MCF 10A (cell line): ENCODE measurements around the gene WAC. TPM values are rescaled to one million over a fixed set of nuclear protein-coding genes. Genes with fewer than 3 reads are reported as not detected.

Experiments
- BruUV-seq: library from RNA; stranded (reverse); fragments of 400-500 nt; replicated peaks from 2 replicates; lab custom pipeline; 2021; lab: Mats Ljungman, UMichigan
- CTCF ChIA-PET: fragments of 300-600 bp; sonication (Branson Sonifier 250); formaldehyde crosslinking; extraction: SDS; loops from one replicate; lab custom pipeline; 2021; ENCODE audit warnings: antibody characterized with exemption, inconsistent platforms; lab: Yijun Ruan, JAX
- POLR2A ChIA-PET: fragments of 300-600, 350-650 bp; sonication (Branson Sonifier 250); formaldehyde crosslinking; extraction: SDS; loops from one replicate; lab custom pipeline; 2020; ENCODE audit warnings: antibody characterized with exemption, inconsistent platforms; lab: Yijun Ruan, JAX
- DNase-seq: peaks from one replicate; pipeline ENCODE4 v3.0.0-alpha.2; 2018; ENCODE audit not compliant: unreplicated experiment
- H3K27ac Mint-ChIP-seq: one replicate; pipeline ENCODE4 v1.8.0; 2022; ENCODE audit warnings: mild to moderate bottlenecking, low read depth, mixed read lengths; ENCODE audit not compliant: unreplicated experiment
- H3K27me3 Mint-ChIP-seq: one replicate; pipeline ENCODE4 v1.8.0; 2022; ENCODE audit warnings: mixed read lengths; ENCODE audit not compliant: insufficient read depth, unreplicated experiment
- H3K36me3 Mint-ChIP-seq: one replicate; pipeline ENCODE4 v1.8.0; 2022; ENCODE audit warnings: mild to moderate bottlenecking, moderate library complexity, mixed read lengths; ENCODE audit not compliant: insufficient read depth, unreplicated experiment
- H3K4me1 Mint-ChIP-seq: one replicate; pipeline ENCODE4 v1.8.0; 2022; ENCODE audit warnings: mixed read lengths; ENCODE audit not compliant: insufficient read depth, unreplicated experiment
- H3K4me3 Mint-ChIP-seq: one replicate; pipeline ENCODE4 v1.8.0; 2022; ENCODE audit warnings: mild to moderate bottlenecking, moderate library complexity, mixed read lengths; ENCODE audit not compliant: unreplicated experiment
- H3K9me3 Mint-ChIP-seq: one replicate; pipeline ENCODE4 v1.8.0; 2022; ENCODE audit warnings: mixed read lengths; ENCODE audit not compliant: unreplicated experiment
- intact Hi-C: fragments of 100-400 bp; cut with micrococcal nuclease; formaldehyde crosslinking; loops from 2 replicates; pipeline ENCODE4 v1.14.1; 2022
- total RNA-seq: library from RNA; stranded (reverse); gene quantifications from 2 replicates; pipeline ENCODE4 v1.2.3, GENCODE V29; 2022
- TF ChIP-seq, protein P1 (sequence below): fragments of 200-600 bp; IDR thresholded peaks from one replicate; pipeline ENCODE4 v1.8.0; 2022; ENCODE audit warnings: antibody characterized with exemption, mild to moderate bottlenecking; ENCODE audit not compliant: unreplicated experiment

Gene WAC
- total RNA-seq, 1 experiment from 2014 or later = 155 TPM

DNA sequence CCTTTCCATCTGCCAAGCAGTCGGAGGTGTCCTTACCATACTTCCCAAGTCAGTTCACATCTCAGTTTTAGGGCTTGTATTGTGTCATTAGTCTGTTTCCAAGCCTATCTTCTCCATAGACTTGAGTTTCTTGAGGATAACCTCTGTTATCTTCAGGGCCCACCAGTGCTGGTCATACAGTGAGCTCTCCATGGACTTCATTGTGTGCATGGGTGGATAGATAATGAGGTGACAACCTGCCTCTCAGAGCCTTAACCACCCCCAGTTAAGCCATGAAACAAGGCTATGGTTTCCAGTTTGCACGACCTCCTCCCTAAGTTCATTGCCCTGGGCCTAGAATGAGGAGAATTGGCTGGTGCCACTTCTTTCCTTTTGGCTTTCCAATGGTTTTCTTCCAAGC is 38.5 kb upstream of the WAC start:
- no peaks in the 10 kb centered on the region for H3K9me3 Mint-ChIP-seq
- ChIA-PET CTCF (interaction anchor here (0.6 to 0.7 kb wide), 3 partner anchors 36 to 155 kb away, joined by 3 to 4 read pairs (median 3); no protein-coding TSS in a partner anchor), POLR2A (no interaction called here)
- H3K4me1 Mint-ChIP-seq = peaks cover 6% of the 10 kb centered on the region
- intact Hi-C loops = no loop called here
- no peak for DNase-seq
- no peak overlapping the region for H3K27ac Mint-ChIP-seq
- BruUV-seq = no TSS peak
- TF ChIP-seq, protein P1, sequence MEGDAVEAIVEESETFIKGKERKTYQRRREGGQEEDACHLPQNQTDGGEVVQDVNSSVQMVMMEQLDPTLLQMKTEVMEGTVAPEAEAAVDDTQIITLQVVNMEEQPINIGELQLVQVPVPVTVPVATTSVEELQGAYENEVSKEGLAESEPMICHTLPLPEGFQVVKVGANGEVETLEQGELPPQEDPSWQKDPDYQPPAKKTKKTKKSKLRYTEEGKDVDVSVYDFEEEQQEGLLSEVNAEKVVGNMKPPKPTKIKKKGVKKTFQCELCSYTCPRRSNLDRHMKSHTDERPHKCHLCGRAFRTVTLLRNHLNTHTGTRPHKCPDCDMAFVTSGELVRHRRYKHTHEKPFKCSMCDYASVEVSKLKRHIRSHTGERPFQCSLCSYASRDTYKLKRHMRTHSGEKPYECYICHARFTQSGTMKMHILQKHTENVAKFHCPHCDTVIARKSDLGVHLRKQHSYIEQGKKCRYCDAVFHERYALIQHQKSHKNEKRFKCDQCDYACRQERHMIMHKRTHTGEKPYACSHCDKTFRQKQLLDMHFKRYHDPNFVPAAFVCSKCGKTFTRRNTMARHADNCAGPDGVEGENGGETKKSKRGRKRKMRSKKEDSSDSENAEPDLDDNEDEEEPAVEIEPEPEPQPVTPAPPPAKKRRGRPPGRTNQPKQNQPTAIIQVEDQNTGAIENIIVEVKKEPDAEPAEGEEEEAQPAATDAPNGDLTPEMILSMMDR = no peak
- no peak overlapping the region for H3K4me3 Mint-ChIP-seq
- H3K36me3 Mint-ChIP-seq = no peaks in the 10 kb centered on the region
- no peaks in the 10 kb centered on the region for H3K27me3 Mint-ChIP-seq

DNA sequence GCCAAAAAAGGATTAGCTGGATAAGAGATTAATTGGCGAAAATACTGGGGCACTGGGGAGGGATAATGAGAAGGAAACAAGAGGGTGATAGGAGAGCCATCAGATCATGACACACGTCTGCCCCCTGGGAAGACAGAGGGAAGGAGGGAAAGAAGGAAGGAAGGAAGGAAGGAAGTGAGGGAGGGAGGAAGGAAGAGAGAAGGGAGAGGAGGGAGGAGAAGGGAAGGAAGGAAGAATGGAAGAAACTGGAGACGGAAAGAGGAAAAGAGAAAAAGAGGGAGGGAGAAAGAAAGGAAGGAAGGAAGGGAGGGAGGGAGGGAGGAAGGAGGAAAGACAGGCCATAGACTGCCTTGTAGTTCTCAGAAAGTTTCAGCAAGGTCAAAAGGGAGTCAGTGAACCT is 37.8 kb upstream of the WAC start:
- CTCF ChIA-PET = no interaction called here
- no peaks in the 10 kb centered on the region for H3K9me3 Mint-ChIP-seq
- H3K4me3 Mint-ChIP-seq = no peak overlapping the region
- TF ChIP-seq, protein P1 = no peak
- H3K4me1 Mint-ChIP-seq = peaks cover 6% of the 10 kb centered on the region
- POLR2A ChIA-PET = no interaction called here
- H3K27ac Mint-ChIP-seq = no peak overlapping the region
- no peaks in the 10 kb centered on the region for H3K27me3 Mint-ChIP-seq
- no peak for DNase-seq
- intact Hi-C loops = no loop called here
- no TSS peak for BruUV-seq
- H3K36me3 Mint-ChIP-seq = no peaks in the 10 kb centered on the region

DNA sequence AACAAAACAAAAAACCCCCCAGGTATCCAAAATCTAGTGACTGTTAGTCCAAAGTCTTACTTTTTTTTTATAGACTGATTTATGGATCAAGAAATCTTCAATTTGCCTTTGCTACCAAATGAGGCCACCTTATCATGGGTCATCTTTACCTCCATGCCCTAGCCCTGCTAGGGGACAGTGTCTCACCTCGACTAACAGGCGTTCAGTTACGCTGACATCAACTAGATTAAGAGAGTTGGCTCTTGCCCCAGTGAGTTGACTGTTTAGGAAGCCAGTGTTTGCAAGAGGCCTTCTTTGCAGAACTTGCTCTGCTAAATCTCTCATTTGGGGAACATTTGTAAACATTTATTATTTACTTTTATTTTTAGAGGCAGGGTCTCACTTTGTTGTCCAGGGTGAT is 36.9 kb upstream of the WAC start:
- H3K27me3 Mint-ChIP-seq = no peaks in the 10 kb centered on the region
- DNase-seq = no peak
- no peak overlapping the region for H3K27ac Mint-ChIP-seq
- no peak overlapping the region for H3K4me3 Mint-ChIP-seq
- intact Hi-C loops = no loop called here
- POLR2A ChIA-PET = no interaction called here
- H3K36me3 Mint-ChIP-seq = no peaks in the 10 kb centered on the region
- TF ChIP-seq, protein P1 = no peak
- H3K9me3 Mint-ChIP-seq = no peaks in the 10 kb centered on the region
- CTCF ChIA-PET = no interaction called here
- BruUV-seq = no TSS peak
- H3K4me1 Mint-ChIP-seq = peaks cover 6% of the 10 kb centered on the region

DNA sequence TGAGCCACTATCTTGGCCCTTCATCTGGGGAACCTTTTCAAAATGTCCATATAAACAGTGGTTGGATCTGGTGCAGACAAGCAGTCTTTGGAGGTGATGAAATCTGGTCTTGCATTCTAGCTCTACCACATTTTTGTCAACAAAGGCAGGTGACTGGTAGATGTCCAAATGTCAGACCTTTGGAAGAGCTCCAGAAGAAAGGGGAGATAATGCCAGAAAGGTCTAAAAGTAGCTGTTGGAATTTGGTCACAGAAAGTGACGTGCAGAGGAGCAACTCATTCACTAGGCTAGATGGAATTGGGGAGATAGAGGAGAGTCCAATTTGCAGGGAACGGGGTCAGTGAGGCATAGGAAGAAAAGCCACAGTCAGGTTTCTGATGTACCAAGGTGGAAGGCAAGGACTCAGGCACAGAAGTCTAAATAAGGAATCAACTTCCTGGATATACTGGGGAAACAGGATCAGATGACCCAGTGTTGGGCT is 36.4 kb upstream of the WAC start:
- Mint-ChIP-seq H3K9me3 (no peaks in the 10 kb centered on the region), H3K27me3 (no peaks in the 10 kb centered on the region), H3K27ac (no peak overlapping the region), H3K36me3 (no peaks in the 10 kb centered on the region), H3K4me1 (peaks cover 6% of the 10 kb centered on the region), H3K4me3 (no peak overlapping the region)
- DNase-seq = peak; percentile 20
- TF ChIP-seq, protein P1 = no peak
- CTCF ChIA-PET = no interaction called here
- intact Hi-C loops = no loop called here
- BruUV-seq = no TSS peak
- POLR2A ChIA-PET = no interaction called here
